AG09319 (cell line): ENCODE data around the gene KRTAP1-5.

ENCODE experiments used
- DNase-seq: peaks from one replicate; pipeline ENCODE4 v3.0.0-alpha.2; 2010; ENCODE audit warnings: low read depth; ENCODE audit errors: extremely low read depth
- TF ChIP-seq, protein P1 (sequence below): IDR thresholded peaks from 2 replicates; pipeline ENCODE4 v1.5.1; 2011; ENCODE audit warnings: low read depth, mild to moderate bottlenecking, inconsistent platforms, low read length, moderate library complexity

Gene KRTAP1-5

GRCh38 chr17:40993839-40994238 is 33.2 kb downstream of the KRTAP1-5 start, which contains the start of gene KRTAP3-3:
TSS of gene KRTAP3-3 (minus strand) at chr17:40994164. CDS start at chr17:40994097, 67 bp downstream.
- DNase-seq = no peak

GRCh38 chr17:40993084-40993483 is 33.9 kb downstream of the KRTAP1-5 start:
- TF ChIP-seq, protein P1, sequence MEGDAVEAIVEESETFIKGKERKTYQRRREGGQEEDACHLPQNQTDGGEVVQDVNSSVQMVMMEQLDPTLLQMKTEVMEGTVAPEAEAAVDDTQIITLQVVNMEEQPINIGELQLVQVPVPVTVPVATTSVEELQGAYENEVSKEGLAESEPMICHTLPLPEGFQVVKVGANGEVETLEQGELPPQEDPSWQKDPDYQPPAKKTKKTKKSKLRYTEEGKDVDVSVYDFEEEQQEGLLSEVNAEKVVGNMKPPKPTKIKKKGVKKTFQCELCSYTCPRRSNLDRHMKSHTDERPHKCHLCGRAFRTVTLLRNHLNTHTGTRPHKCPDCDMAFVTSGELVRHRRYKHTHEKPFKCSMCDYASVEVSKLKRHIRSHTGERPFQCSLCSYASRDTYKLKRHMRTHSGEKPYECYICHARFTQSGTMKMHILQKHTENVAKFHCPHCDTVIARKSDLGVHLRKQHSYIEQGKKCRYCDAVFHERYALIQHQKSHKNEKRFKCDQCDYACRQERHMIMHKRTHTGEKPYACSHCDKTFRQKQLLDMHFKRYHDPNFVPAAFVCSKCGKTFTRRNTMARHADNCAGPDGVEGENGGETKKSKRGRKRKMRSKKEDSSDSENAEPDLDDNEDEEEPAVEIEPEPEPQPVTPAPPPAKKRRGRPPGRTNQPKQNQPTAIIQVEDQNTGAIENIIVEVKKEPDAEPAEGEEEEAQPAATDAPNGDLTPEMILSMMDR = no peak
- no peak for DNase-seq

More at GRCh38 chr17:40993839-40994238, 33.2 kb downstream of the KRTAP1-5 start, which contains the start of gene KRTAP3-3:
- TF ChIP-seq, protein P1 = no peak

- no peak for DNase-seq
- TF ChIP-seq, protein P1 = no peak
These were observed 34.3 kb downstream of the KRTAP1-5 start for GRCh38 chr17:40992666-40993065.

- TF ChIP-seq, protein P1 = no peak
- no peak for DNase-seq
These were observed 40.1 kb downstream of the KRTAP1-5 start for GRCh38 chr17:40986920-40987319.

- TF ChIP-seq, protein P1 = no peak
- no peak for DNase-seq
These were observed 42.8 kb downstream of the KRTAP1-5 start, which contains the start of gene KRT40 for GRCh38 chr17:40984226-40984625. TSS of gene KRT40 (minus strand) at chr17:40984326. CDS start at chr17:40984273, 53 bp downstream.

- no peak for DNase-seq
- TF ChIP-seq, protein P1 = no peak
These were observed 45.9 kb downstream of the KRTAP1-5 start for GRCh38 chr17:40981115-40981514.

- TF ChIP-seq, protein P1 = no peak
- peak; percentile 5 for DNase-seq
These were observed 46.4 kb downstream of the KRTAP1-5 start for GRCh38 chr17:40980596-40980995.
